Fibroblast of upper back skin (primary cell): Measurements from ENCODE around the gene ICE1.
"Not testable (repeated sequence)": the region's sequence is repeated elsewhere in the genome, so short reads cannot be mapped to it uniquely, and the experiment has no call there.

Source experiments
- DNase-seq: peaks from one replicate; pipeline ENCODE4 v3.0.0-alpha.2; 2013

Gene ICE1

DNA sequence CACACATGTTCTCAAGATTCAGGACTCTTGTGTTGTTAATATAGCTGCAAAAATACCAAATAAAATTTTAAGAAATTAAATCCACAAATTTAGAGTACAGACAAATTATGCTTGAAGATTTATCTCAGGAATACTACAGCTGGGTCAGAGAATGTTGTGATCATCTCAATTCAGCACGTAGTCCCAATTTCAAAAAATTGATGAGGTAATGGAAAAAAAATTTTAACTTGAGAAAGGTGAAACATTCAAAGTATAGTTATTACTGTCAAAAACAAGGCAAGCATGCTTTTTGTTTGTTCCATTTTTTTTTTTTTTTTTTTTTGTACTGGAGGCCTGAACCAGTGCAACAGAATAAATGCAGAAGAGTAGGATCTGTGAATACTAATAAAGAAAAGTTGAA lies 29.4 kb downstream of the ICE1 start:
- no peak for DNase-seq

DNA sequence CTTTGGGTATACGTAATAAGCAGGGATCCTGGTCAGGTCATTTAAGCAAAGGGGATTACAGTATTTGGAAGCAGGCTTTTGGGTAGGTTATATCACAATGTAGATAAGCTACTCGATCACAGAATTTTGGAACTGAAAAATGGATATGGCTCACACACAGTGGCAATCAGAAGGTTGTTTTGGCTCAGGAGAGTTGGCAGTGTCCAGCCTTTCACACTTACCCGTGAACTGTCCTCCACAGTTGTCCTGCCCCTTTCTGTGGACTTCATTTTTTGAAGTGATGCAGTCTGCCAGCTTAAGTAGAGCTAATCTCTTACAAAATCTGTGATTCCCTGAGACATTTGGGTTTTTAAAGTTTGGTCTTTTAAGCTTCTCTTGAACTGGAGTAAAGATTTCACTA lies 30.7 kb downstream of the ICE1 start:
- DNase-seq = no peak

DNA sequence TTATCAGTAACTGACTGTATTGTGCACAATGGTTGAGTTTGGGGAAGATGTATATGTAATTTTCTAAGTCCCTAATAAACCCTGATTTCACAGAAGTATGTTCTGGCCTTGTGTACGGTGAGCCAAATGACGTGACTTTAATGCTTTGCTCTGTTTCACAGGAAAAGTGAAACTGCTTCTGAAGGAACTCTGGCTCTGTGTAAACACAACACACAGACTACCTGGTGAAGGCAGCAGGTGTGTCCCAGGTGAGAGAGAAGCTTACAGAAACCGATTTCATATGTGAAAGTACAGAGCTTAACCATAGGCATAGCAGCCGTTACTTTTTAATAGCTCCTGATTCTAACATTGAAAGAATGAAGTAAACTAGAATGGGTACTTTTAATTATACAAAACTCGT lies 31.9 kb downstream of the ICE1 start:
- no peak for DNase-seq

DNA sequence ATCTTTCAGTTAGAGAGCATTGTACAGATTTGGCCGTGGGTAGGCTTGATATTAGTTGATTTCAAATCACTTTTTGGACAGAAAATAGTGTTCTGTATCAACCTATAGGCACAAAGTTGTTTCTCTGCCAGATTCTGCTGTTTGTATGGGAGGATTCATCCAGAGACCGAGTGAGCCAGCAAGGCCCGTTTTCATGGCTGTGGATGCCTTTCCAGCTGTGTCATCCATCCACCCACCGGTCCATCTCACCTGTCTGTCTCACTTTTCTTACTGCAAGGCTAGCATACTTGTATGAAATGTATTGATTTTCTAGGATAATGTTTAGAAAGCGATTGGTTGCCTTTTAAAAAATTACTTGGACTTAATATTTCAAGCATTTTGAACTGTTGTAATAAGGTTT lies 34.4 kb downstream of the ICE1 start:
- DNase-seq = no peak

DNA sequence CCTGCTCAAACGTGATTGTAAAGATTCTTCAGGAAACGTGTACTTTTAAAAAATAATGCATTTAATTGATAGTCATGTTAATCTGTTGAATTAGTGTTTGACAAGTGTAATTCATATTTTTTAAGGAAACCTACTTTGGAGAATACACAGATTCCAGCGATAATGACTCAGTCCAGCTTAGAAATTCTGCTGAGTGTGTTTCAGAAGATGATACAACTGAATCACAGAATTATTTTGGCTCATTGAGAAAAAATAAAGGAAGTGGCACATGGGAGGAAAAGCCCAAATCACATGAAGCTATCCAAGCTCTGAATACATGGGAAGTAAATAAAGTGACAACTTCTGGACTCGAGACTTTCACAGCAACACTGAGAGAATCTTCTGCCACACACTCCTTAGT lies 37.8 kb downstream of the ICE1 start:
- DNase-seq = no peak

DNA sequence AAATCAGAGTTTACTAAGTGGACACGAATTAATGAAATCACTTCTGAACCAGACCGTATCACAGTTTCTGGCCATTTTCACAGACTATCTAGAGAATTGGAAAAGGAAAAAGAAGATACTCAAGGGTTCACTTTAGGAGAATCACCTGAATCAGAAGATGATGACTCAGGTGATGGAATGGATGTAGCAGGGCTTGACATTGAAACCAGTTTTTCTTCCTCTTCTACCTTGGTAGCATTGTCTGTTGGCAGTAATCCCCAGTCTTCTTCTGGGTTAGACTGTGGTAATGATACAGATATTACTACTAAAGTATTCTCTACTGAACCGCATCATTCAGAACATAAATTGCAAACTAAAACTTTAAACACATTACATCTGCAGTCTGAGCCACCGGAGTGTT lies 38.5 kb downstream of the ICE1 start:
- DNase-seq = no peak

DNA sequence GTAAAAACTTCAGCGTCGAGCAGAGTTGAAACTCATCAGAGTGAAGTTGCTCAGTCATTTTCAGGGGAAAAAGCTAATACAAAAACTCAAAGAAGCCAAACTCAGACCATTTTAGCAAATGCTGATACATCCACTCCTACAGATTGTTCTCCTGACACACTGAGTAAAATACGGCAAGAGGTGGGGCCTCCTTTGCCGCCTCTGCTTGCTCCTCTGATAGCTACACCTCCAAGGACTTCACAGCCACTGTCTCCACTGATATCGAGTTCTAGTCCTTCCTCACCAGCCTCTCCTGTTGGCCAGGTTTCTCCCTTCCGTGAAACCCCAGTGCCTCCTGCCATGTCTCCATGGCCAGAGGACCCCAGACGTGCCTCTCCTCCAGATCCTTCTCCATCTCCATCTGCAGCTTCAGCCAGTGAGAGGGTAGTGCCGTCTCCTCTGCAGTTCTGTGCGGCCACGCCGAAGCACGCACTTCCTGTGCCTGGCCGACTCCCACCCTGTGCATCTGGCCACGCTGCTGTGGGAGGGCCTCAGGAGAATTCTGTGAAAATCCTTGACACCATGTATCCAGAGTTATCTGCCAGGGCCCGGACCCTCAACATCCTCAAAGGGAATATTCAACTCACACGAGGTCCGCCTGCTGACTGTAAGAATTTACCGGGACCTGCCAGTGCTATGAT lies 41.7 kb downstream of the ICE1 start:
- no peak for DNase-seq

DNA sequence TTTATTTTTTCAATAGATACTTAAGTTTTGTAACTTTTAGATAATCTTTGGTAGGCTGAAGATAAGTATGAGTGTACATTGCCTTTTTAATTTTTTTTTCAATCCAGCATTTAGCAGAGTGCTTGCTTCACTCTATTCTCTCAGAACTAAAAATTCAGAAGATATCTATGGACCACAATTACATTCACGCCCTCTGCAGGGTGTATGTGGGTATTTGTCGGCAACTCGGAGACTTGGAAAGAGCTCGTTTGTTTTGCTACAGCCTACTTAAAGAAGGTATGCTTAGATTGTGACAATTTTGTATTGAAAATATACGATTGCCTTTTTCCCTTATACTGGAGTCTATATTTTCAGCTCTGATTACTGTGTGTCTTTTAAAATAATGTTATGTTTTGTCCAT lies 43.8 kb downstream of the ICE1 start:
- no peak for DNase-seq

DNA sequence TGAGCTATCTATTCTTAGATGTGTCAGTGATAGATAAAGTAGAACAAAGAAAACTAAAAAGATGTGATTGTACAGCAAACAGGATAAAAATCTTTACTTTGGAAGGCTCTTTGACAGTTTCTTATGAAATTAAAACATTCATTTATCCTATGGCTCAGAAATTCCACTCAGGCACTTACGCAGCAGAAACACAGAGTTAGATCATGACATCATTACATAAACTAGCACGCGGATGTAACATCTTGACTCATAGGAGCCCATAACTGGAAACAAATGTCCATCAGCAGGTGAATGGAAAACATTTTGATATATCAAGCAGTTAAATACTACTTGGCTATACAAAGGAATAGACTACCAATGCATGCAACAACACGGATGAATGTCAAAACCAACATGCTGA lies 45.3 kb downstream of the ICE1 start:
- DNase-seq = peak; percentile 8

DNA sequence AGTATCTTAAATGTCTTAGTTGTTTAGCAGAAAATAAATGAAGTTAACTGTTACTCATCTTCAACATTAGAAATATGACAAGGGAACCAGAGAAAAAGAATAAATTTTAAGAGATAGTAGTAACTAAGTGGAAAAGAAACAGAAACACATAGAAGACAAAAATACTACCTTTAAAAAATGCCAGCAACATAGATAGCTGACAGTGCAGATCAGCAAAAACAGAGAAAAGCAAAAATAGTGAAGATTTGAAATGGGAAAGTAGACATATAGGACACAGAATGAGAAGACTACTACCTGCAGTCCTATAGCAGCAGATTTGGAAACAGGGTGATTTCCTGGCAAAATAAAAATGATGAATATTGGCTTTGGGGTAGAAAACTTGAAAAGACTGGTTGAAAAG lies 48.5 kb downstream of the ICE1 start:
- no peak for DNase-seq

GRCh38 chr5:5473226-5473625 lies 50.7 kb downstream of the ICE1 start:
- no peak for DNase-seq

- DNase-seq = no peak
These were observed 52.5 kb downstream of the ICE1 start for GRCh38 chr5:5474961-5475360.

- DNase-seq = no peak
These were observed 53.5 kb downstream of the ICE1 start for GRCh38 chr5:5475975-5476374.

GRCh38 chr5:5479578-5479977 lies 57.1 kb downstream of the ICE1 start:
- not testable (repeated sequence) for DNase-seq

- no peak for DNase-seq
These were observed 58.1 kb downstream of the ICE1 start for GRCh38 chr5:5480481-5481111.

DNA sequence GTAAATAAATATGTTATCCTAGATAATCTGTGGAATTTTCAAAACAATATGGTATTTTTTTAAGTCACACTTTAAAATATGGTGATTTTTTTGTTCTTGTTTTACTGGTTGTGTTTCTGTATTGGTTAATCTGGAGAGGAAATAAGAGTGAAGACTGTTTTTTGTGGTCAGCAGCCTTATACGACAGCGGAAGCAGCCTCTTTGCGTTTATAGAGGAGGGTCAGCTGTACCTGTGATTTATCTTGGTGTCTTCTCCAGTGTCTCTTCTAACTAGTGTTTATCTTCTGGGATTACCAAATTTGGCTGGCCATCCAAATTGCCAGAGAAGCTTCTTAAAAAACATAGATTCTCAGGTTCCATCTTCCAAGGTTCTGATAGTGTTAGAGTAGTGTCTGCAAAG lies 58.7 kb downstream of the ICE1 start:
- no peak for DNase-seq

DNA sequence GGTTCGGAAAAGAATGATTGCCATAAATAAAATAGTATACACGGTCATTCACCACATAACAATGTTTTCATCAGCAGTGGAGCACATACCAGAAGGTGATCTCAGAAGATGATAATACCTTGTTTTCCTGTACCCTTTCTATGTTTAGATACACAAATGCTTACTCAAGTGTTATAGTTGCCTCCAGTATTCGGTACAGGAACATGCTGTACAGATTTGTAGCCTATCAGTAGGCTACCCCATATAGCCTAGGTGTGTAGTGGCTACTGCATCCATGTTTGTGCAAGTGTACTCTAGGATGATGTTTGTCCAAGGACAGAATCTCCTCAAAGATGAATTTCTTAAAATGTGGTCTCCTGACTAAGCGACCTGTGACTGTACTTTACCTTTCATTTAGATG lies 59.2 kb downstream of the ICE1 start:
- no peak for DNase-seq

GRCh38 chr5:5483350-5483749 lies 60.9 kb downstream of the ICE1 start:
- no peak for DNase-seq

- peak; percentile 27 for DNase-seq
These were observed 61.6 kb downstream of the ICE1 start for GRCh38 chr5:5483880-5484598.

DNA sequence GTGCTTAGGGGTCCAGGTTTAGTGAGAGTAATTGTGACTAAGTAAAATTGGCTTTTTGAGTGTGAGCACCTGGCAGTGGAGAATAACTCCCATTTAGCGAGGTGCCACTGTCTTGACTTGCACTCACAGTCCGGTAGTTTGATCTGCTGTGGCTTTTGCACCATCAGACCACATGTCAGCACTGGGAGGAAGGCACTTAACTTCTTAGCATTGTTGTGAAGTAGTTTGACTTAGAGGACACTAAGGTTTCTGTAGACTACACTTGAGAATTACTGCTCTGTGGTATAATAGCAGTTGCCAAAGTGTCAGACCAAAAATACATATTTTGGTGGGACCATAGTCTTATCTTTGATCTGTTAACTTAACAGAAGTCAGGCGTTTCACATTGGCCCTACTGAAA lies 63.6 kb downstream of the ICE1 start:
- no peak for DNase-seq

DNA sequence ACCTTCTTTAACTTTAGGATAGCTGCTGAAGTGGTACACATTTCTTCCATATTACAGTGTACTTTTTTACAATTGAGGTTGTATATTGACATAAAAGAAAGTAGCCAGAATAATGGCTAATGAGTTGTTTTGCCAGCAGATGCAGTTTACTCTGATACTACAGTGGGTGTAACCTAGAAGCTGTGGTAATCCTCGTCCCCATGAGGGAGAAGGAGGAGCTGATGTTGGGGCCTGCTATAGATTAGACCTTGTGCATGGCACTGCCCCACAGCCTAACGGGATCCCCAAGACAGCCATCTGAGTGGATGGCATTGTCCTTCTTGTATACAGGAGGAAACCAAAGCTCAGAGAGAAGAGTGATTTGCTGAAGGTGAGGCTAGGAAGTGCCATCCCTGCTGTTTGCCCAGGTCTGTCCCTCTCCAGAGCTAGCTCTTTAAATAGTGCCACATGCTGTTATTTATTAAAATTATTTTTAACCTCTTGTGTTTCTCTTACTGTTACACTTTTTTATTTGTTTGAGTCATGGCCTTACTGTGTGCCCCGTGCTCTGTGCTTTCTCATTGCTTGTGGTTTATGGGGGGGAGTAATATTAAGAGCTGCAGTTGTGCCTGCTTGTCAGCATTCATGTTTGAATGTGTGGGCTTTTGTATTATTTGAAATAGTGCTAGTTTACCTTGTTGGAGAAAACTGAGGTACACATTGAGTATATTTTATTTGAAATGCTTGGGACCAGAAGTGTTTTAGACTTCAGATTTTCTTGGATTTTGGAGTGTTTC lies 65.3 kb downstream of the ICE1 start:
- DNase-seq = no peak

DNA sequence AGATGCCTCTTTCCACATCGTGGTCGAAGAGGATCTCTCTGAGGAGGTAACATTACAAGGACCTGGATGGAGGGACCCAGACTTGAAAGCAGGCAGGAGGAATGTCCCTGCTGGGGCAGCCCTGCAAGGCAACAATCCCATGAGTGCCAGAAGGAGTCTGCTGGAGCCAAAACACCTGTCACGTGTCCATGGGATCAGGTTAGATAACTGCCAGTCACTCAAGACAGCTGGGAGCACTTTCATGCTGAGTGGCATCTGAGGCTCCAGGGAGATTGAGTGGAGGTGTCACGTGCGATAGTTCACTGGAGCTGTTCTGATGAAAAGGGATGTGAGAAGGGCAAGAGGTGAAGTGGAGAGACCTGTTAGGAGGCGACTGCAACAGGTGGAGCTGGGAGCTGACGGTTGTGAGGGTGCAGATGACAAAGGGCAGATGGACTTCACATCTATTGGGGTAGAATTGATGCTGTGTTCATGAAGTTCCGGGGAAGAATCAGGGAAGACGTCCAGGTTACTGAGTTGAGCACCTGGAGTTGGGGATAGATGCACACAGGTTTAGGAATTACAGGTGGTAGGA lies 68.4 kb downstream of the ICE1 start:
- no peak for DNase-seq
